AG09309 (cell line): ENCODE measurements around the gene LMO7.
"Not testable (repeated sequence)": the region's sequence is repeated elsewhere in the genome, so short reads cannot be mapped to it uniquely, and the experiment has no call there.

Experiments used
- DNase-seq: peaks from one replicate; pipeline ENCODE4 v3.0.0-alpha.2; 2010; ENCODE audit warnings: low read depth
- H3K4me3 ChIP-seq: 2 replicates; pipeline ENCODE4 v1.5.1; 2011; ENCODE audit warnings: mild to moderate bottlenecking, low read depth, low read length, moderate library complexity; ENCODE audit not compliant: control insufficient read depth
- TF ChIP-seq, protein P1 (sequence below): IDR thresholded peaks from 2 replicates; pipeline ENCODE4 v1.5.1; 2011; ENCODE audit warnings: mild to moderate bottlenecking, low read depth, low read length, inconsistent platforms; ENCODE audit not compliant: insufficient read depth, control insufficient read depth; ENCODE audit errors: missing control alignments

Gene LMO7

DNA sequence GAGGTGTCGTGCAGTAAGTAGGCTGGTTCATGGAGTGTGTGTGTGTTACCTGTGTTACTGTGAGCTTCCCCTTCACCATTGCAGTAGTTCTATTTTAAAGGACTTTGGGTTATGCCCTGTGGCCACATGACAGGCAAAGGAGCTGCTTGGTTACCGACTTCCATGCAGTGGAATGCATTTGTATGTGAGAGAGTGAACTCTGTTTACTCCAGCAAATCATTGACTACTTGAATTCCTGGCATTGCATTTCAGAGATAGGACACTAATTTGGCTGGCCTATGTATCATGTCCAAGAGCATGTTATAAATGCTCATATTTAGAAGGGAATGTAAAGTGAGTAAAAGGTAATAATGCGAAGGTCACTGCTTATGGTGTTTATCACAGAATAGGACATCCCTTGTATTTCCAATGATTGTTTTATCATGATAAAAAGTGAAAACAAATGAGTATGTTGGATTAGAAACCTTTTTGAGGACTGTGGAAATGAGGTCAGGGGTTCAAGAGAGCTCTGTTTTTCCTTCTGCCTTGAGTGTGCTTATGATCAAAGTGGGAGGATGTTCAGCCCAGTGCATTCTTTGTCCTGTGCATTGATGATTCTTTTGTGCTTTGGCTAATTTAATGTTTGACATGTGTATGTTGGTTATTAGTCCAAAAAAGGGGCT is 156.5 kb downstream of the LMO7 start:
- no peak overlapping the region for H3K4me3 ChIP-seq
- DNase-seq = no peak
- TF ChIP-seq, protein P1, sequence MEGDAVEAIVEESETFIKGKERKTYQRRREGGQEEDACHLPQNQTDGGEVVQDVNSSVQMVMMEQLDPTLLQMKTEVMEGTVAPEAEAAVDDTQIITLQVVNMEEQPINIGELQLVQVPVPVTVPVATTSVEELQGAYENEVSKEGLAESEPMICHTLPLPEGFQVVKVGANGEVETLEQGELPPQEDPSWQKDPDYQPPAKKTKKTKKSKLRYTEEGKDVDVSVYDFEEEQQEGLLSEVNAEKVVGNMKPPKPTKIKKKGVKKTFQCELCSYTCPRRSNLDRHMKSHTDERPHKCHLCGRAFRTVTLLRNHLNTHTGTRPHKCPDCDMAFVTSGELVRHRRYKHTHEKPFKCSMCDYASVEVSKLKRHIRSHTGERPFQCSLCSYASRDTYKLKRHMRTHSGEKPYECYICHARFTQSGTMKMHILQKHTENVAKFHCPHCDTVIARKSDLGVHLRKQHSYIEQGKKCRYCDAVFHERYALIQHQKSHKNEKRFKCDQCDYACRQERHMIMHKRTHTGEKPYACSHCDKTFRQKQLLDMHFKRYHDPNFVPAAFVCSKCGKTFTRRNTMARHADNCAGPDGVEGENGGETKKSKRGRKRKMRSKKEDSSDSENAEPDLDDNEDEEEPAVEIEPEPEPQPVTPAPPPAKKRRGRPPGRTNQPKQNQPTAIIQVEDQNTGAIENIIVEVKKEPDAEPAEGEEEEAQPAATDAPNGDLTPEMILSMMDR = no peak

DNA sequence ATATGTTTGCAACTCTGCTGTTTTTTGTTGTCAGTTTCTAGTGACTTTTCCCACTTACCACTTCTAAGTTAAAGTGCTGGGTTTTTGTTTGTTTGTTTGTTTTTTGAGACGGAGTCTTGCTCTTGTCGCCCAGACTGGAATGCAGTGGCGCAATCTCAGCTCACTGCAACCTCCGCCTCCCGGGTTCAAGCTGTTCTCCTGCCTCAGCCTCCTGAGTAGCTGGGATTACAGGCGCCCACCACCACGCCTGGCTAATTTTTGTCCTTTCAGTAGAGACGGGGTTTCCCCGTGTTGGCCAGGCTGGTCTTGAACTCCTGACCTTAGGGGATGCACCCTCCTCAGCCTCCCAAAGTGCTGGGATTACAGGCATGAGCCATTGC is 157.0 kb downstream of the LMO7 start:
- not testable (repeated sequence) for H3K4me3 ChIP-seq, DNase-seq

DNA sequence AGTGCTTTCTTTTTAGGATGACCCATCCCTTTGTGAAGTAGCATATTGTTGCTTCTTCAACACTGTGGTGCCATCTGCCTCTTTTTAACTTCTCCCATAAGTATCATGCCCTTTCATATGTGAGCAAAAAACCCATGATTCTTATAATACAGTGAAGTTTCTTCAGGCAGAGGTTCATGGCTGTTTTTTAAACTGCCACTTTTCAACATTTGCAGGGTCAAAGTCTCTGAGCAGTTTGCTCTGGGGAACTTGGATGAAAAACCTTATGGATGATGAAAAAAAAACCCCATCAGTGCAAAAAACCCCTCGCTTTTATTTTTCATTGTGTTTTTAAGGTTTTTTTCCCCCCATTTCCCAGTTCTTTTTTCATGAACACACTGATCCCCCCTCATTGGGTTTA is 158.5 kb downstream of the LMO7 start:
- no peak for DNase-seq
- no peak overlapping the region for H3K4me3 ChIP-seq
- TF ChIP-seq, protein P1 = no peak

DNA sequence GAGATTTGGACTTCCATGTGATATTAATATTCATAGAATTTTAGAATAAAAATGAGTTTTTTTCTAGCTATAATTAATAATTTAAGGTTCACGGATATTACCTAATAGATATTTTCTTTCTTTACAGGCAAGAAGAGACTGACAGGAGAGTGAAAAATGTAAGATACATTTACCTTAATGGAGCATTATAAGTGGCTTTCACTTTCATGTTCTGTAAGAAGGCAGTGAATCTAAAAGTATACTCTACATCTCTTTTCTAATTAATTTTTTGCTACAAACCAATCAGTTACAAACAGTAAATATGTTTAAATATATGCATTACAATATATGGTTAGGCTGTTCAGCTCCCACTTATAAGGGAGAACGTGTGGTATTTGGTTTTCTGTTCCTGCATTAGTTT is 159.1 kb downstream of the LMO7 start:
- DNase-seq = no peak
- TF ChIP-seq, protein P1 = no peak
- H3K4me3 ChIP-seq = no peak overlapping the region

DNA sequence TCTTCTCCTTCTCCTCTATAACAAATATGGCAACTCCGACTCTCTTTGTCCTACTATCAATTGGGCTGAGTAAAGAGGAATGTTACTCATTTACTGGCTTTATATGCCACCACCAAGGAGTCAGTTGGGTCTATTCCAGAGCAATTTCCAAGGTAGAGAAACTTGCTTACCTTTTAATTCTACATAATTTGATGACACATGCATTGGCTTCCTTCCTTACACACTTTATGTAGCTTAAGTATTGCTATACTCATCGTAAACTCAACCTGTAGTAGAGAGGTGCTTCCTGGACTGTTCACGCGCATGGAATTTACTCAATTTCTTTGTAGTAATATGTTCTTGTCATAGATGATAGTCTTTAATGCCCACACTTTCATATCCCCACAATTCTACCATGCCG is 160.7 kb downstream of the LMO7 start:
- H3K4me3 ChIP-seq = no peak overlapping the region
- TF ChIP-seq, protein P1 = no peak
- DNase-seq = no peak

DNA sequence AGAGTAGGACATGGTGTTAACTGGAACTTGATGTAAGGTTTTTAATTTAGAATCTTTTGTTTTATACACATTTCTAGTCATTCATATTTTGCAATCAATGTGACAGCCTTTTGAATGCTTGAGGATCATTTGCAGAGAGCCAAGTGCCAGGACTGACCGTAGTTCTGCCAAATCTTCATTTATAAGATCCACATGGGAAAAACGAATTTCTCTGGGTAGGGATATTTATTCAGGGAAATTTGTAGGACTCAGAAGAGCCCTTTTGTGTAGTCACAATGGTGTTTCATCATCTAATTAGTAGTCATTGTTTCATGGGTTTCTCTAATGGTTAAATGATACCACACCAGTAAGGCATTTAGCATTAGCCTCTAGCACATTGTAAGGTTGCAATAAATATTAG is 161.1 kb downstream of the LMO7 start:
- TF ChIP-seq, protein P1 = no peak
- H3K4me3 ChIP-seq = no peak overlapping the region
- no peak for DNase-seq

DNA sequence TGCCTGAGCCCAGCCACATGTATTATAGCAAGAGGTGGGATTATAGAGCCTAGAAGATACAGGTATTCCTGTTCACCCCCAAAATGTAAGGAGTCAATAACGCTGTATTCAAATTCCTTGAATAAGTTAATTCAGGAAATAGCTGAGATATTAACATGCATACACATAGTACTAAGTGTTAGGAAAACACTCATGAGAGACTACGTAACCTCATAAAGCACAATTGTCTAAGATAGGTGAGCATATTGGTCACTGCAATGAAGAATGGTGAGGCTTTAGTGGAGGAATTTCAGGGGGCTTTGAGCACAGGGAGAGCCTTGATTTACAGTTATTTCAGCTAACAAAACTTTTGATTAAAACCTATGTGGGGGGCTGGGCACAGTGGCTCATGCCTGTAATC is 161.6 kb downstream of the LMO7 start:
- no peak for DNase-seq
- TF ChIP-seq, protein P1 = no peak
- no peak overlapping the region for H3K4me3 ChIP-seq
